HepG2 (cell line): ENCODE results near the gene RHBDD2. TPM values are rescaled to one million over a fixed set of nuclear protein-coding genes. Genes with fewer than 3 reads are reported as not detected.
"Not testable (repeated sequence)": the region's sequence is repeated elsewhere in the genome, so short reads cannot be mapped to it uniquely, and the experiment has no call there.

Experiments
- ATAC-seq: fragments of 200-7000 bp; cut with Tn5 transposase; 3 replicates; pipeline ENCODE4 v1.9.1; 2020; ENCODE audit warnings: mild to moderate bottlenecking, moderate library complexity
- BruUV-seq: library from RNA; stranded (reverse); fragments of 400-500 nt; replicated peaks from 2 replicates; lab custom pipeline; 2021; lab: Mats Ljungman, UMichigan
- CTCF ChIA-PET: fragments of 300-600 bp; formaldehyde crosslinking; extraction: SDS; loops from one replicate; lab custom pipeline; 2021; ENCODE audit warnings: low total read pairs, inconsistent platforms, low intra/inter-chr PET ratio; lab: Yijun Ruan, JAX
- POLR2A ChIA-PET: fragments of 350-600 bp; sonication (Branson Sonifier 250); formaldehyde crosslinking; loops from one replicate; lab custom pipeline; 2020; ENCODE audit warnings: antibody characterized with exemption, inconsistent platforms; lab: Yijun Ruan, JAX
- DNase-seq: peaks from one replicate; pipeline ENCODE4 v3.0.0-alpha.2; 2015; ENCODE audit warnings: low spot score
- FAIRE-seq: peaks from 3 replicates; lab custom pipeline; 2011; peaks lifted over from hg19 to GRCh38; lab: Jason Lieb, UNC
- H2AFZ ChIP-seq: one replicate; pipeline ENCODE4 v1.6.1; 2011; ENCODE audit warnings: low read length, inconsistent platforms
- H3K27ac ChIP-seq: fragments of 300-600 bp; 3 replicates; pipeline ENCODE4 v1.8.0; 2011; ENCODE audit warnings: mixed run types, mild to moderate bottlenecking, mixed read lengths, low read length, inconsistent platforms; ENCODE audit not compliant: insufficient read depth; ENCODE audit errors: extremely low read length
- H3K27me3 ChIP-seq, 2 experiments: fragments of 200-600 bp in 1 of 2; 2 replicates in 1 of 2; 3 replicates in 1 of 2; pipeline versions ENCODE4 v1.6.0 to v1.8.0; 2011; ENCODE audit warnings: low read length in 2 of 2, mild to moderate bottlenecking in 2 of 2, moderate library complexity in 2 of 2, inconsistent platforms in 1 of 2; ENCODE audit not compliant: insufficient read depth in 2 of 2, control insufficient read depth in 1 of 2
- H3K36me3 ChIP-seq, 2 experiments: fragments of 200-600 bp in 1 of 2; replicated peaks in 1 of 2; 2 replicates in 1 of 2; 3 replicates in 1 of 2; pipeline versions ENCODE4 v1.5.1 to v1.8.0; 2011; ENCODE audit warnings: low read length in 2 of 2, inconsistent platforms in 1 of 2; ENCODE audit not compliant: insufficient read depth in 2 of 2, control insufficient read depth in 1 of 2
- H3K4me1 ChIP-seq: 2 replicates; pipeline ENCODE4 v1.5.1; 2012; ENCODE audit warnings: low read length, inconsistent platforms; ENCODE audit not compliant: insufficient read depth
- H3K4me2 ChIP-seq: 2 replicates; pipeline ENCODE4 v1.6.0; 2011; ENCODE audit warnings: low read depth, low read length, inconsistent platforms
- H3K4me3 ChIP-seq, 3 experiments: fragments of 200-600 bp in 1 of 3; sonication (generic), shearing (Covaris generic) in 1 of 3; replicated peaks in 1 of 3; 2 replicates each; pipeline ENCODE4 v1.5.1; 2011 to 2016; ENCODE audit warnings: low read length in 3 of 3, inconsistent platforms in 2 of 3, low read depth in 2 of 3, mild to moderate bottlenecking in 2 of 3, control low read depth in 1 of 3, mixed read lengths in 1 of 3; ENCODE audit not compliant: insufficient read depth in 1 of 3
- H3K79me2 ChIP-seq: one replicate; pipeline ENCODE4 v1.6.1; 2011; ENCODE audit warnings: low read length, inconsistent platforms; ENCODE audit not compliant: insufficient read depth
- H3K9ac ChIP-seq: 2 replicates; pipeline ENCODE4 v1.6.0; 2011; ENCODE audit warnings: mild to moderate bottlenecking, low read depth, low read length, inconsistent platforms; ENCODE audit not compliant: insufficient read depth
- H3K9me3 ChIP-seq: 2 replicates; pipeline ENCODE4 v1.5.1; 2012; ENCODE audit warnings: mild to moderate bottlenecking, low read length
- H4K20me1 ChIP-seq: 2 replicates; pipeline ENCODE4 v1.6.0; 2011; ENCODE audit warnings: inconsistent platforms, mild to moderate bottlenecking, low read length, moderate library complexity; ENCODE audit not compliant: insufficient read depth
- FOXA3 ChIP-seq: IDR thresholded peaks from 2 replicates; pipeline ENCODE4 v1.6.1; 2016; ENCODE audit warnings: missing genetic modification reagents, missing compliant biosample characterization
- JDP2 ChIP-seq: sonication (generic); formaldehyde crosslinking; IDR thresholded peaks from 2 replicates; pipeline ENCODE4 v1.8.1; 2022; ENCODE audit warnings: missing genetic modification reagents, borderline replicate concordance
- ZNF121 ChIP-seq: sonication (generic); formaldehyde crosslinking; IDR thresholded peaks from 2 replicates; pipeline ENCODE4 v1.5.0; 2020; ENCODE audit warnings: mild to moderate bottlenecking, missing genetic modification reagents
- ZNF235 ChIP-seq: sonication (generic); formaldehyde crosslinking; IDR thresholded peaks from 2 replicates; pipeline ENCODE4 v1.8.1; 2023; ENCODE audit warnings: mild to moderate bottlenecking, missing genetic modification reagents, borderline replicate concordance
- ZNF263 ChIP-seq: sonication (generic); formaldehyde crosslinking; IDR thresholded peaks from 2 replicates; pipeline ENCODE4 v1.4.0; 2020; ENCODE audit warnings: missing genetic modification reagents
- WGBS: methylation state at CpG from one replicate; pipeline ENCODE4 v1.1.6; 2017; ENCODE audit warnings: low lambda C conversion rate; 5-methylcytosine and 5-hydroxymethylcytosine counted together
- in situ Hi-C: cut with HindIII; loops from 2 replicates; pipeline ENCODE4 v1.10.0; 2017; ENCODE audit warnings: low pct_unique_long_range_greater_than_20kb; ENCODE audit not compliant: extremely low pct_ligation_motif_present
- intact Hi-C: fragments of 100-400 bp; cut with micrococcal nuclease; formaldehyde crosslinking; loops from one replicate; pipeline ENCODE4 v1.10.0; 2022; ENCODE audit not compliant: unreplicated experiment
- polyA plus RNA-seq, 8 experiments: library from polyadenylated mRNA; depleted of rRNA in 3 of 8; stranded (reverse) in 7 of 8; unstranded in 1 of 8; fragments of >200 nt; fragmentation: Illumina TruSeq in 4 of 8; extraction: Trizol in 4 of 8; gene quantifications; 2 replicates each; pipeline versions ENCODE4 v1.2.1 to v1.2.3, GENCODE V29; 2011 to 2016; ENCODE audit warnings: low read depth in 4 of 8, missing spikeins in 1 of 8, mixed read lengths in 1 of 8; ENCODE audit not compliant: insufficient read depth in 1 of 8
- total RNA-seq, 5 experiments: library from RNA; depleted of rRNA; stranded (reverse); fragments of >200 nt; fragmentation: Illumina TruSeq; extraction: Trizol; gene quantifications; 2 replicates each; pipeline ENCODE4 v1.2.3, GENCODE V29; 2016; ENCODE audit warnings: low read depth in 1 of 5

Gene RHBDD2
- total and polyA plus RNA-seq, 2 of the 13 experiments (the other 11 are each of a cell fraction or from before 2014, with no cell fraction given) = 23.1 to 26.4 TPM

- peaks cover 15% of the 10 kb centered on the region for H3K4me1 ChIP-seq
- intact Hi-C loops, H3K9ac ChIP-seq, H2AFZ ChIP-seq, BruUV-seq, FAIRE-seq, H3K27me3 ChIP-seq, H3K4me2 ChIP-seq, H3K4me3 ChIP-seq, DNase-seq, H3K9me3 ChIP-seq, POLR2A ChIA-PET, CTCF ChIA-PET, H3K27ac ChIP-seq, ATAC-seq, H3K79me2 ChIP-seq, in situ Hi-C loops, H4K20me1 ChIP-seq, H3K36me3 ChIP-seq: not testable (repeated sequence)
- WGBS = 56% methylated on average over 14 of the region's 14 CpGs
These were observed 40.4 kb upstream of the RHBDD2 start for GRCh38 chr7:75838281-75838930.

- in situ Hi-C loops = no loop called here
- no peaks in the 10 kb centered on the region for H3K79me2 ChIP-seq
These were observed 38.8 kb upstream of the RHBDD2 start for GRCh38 chr7:75840029-75840428.

More at GRCh38 chr7:75840029-75840428, 38.8 kb upstream of the RHBDD2 start:
- no peaks in the 10 kb centered on the region for H3K9me3 ChIP-seq
- no peak for TF ChIP-seq ZNF235 (CRISPR knock-in tag)
- TF ChIP-seq ZNF121 (CRISPR knock-in tag) = peak; percentile 52; the same call in 1 of the 2 replicates
- no peak for TF ChIP-seq ZNF263 (CRISPR knock-in tag)
- TF ChIP-seq JDP2 (CRISPR knock-in tag) = no peak
- no peak for TF ChIP-seq FOXA3 (CRISPR knock-in tag)
- peaks cover 15% of the 10 kb centered on the region for H3K4me1 ChIP-seq
- 42% methylated on average over 3 of the region's 3 CpGs for WGBS
- no peak overlapping the region for H2AFZ ChIP-seq
- FAIRE-seq (no peak), ATAC-seq (no peak), DNase-seq (no peak)
- no peak overlapping the region for H3K27ac ChIP-seq
- no TSS peak for BruUV-seq
- H4K20me1 ChIP-seq = no peaks in the 10 kb centered on the region
- no peak overlapping the region for H3K9ac ChIP-seq
- CTCF ChIA-PET = no interaction called here
- H3K4me3 ChIP-seq = no peak overlapping the region
- H3K4me2 ChIP-seq = no peak overlapping the region
- POLR2A ChIA-PET = no interaction called here
- no peaks in the 10 kb centered on the region for H3K36me3 ChIP-seq
- H3K27me3 ChIP-seq = no peaks in the 10 kb centered on the region
- intact Hi-C loops = no loop called here
